H9 (cell line): Measurements from ENCODE around the gene STON2. TPM values are rescaled to one million over a fixed set of nuclear protein-coding genes. Genes with fewer than 3 reads are reported as not detected.

Experiments
- DNase-seq: peaks from one replicate; pipeline ENCODE4 v3.0.0-alpha.2; 2017
- H2AFZ ChIP-seq: one replicate; pipeline ENCODE4 v1.6.1; 2013; ENCODE audit warnings: mild to moderate bottlenecking, low read length, control low read depth, moderate library complexity
- H2AK5ac ChIP-seq: 2 replicates; pipeline ENCODE4 v1.6.1; 2013; ENCODE audit warnings: low read length, control low read depth, mixed read lengths; ENCODE audit not compliant: insufficient read length
- H2BK120ac ChIP-seq: one replicate; pipeline ENCODE4 v1.6.1; 2013; ENCODE audit warnings: low read depth, mild to moderate bottlenecking, low read length, control low read depth, inconsistent platforms; ENCODE audit not compliant: poor library complexity, severe bottlenecking
- H2BK12ac ChIP-seq: 2 replicates; pipeline ENCODE4 v1.6.1; 2013; ENCODE audit warnings: low read length, control low read depth, mixed read lengths, low read depth; ENCODE audit not compliant: insufficient read length
- H2BK15ac ChIP-seq: 2 replicates; pipeline ENCODE4 v1.6.1; 2013; ENCODE audit warnings: low read depth, low read length, control low read depth
- H2BK20ac ChIP-seq: one replicate; pipeline ENCODE4 v1.6.1; 2013; ENCODE audit warnings: low read depth, mild to moderate bottlenecking, low read length, control low read depth, inconsistent platforms; ENCODE audit not compliant: poor library complexity, severe bottlenecking
- H2BK5ac ChIP-seq: 2 replicates; pipeline ENCODE4 v1.6.1; 2013; ENCODE audit warnings: low read length, control low read depth, mixed read lengths; ENCODE audit not compliant: insufficient read length
- H3K14ac ChIP-seq: 2 replicates; pipeline ENCODE4 v1.6.1; 2013; ENCODE audit warnings: low read length, control low read depth; ENCODE audit not compliant: insufficient read depth
- H3K18ac ChIP-seq: 2 replicates; pipeline ENCODE4 v1.6.1; 2013; ENCODE audit warnings: low read depth, mild to moderate bottlenecking, mixed read lengths, low read length, control low read depth; ENCODE audit not compliant: insufficient read length
- H3K23ac ChIP-seq: 2 replicates; pipeline ENCODE4 v1.6.1; 2013; ENCODE audit warnings: low read length, control low read depth, mixed read lengths, low read depth; ENCODE audit not compliant: insufficient read length
- H3K23me2 ChIP-seq: 2 replicates; pipeline ENCODE4 v1.6.1; 2013; ENCODE audit warnings: low read depth, mild to moderate bottlenecking, mixed read lengths, low read length, control low read depth; ENCODE audit not compliant: insufficient read length, poor library complexity, severe bottlenecking
- H3K27ac ChIP-seq: 2 replicates; pipeline ENCODE4 v1.5.1; 2013; ENCODE audit warnings: low read length, control low read depth, mixed read lengths, low read depth; ENCODE audit not compliant: insufficient read length
- H3K27me3 ChIP-seq: 2 replicates; pipeline ENCODE4 v1.6.1; 2013; ENCODE audit warnings: low read length, control low read depth, inconsistent platforms; ENCODE audit not compliant: insufficient read depth
- H3K4ac ChIP-seq: 2 replicates; pipeline ENCODE4 v1.6.1; 2013; ENCODE audit warnings: low read depth, mild to moderate bottlenecking, control low read depth, inconsistent platforms, low read length, moderate library complexity
- H3K4me1 ChIP-seq: 2 replicates; pipeline ENCODE4 v1.6.1; 2013; ENCODE audit warnings: low read length, control low read depth, inconsistent platforms; ENCODE audit not compliant: insufficient read depth
- H3K4me2 ChIP-seq: 2 replicates; pipeline ENCODE4 v1.6.1; 2013; ENCODE audit warnings: low read length, control low read depth, mixed read lengths; ENCODE audit not compliant: insufficient read length, insufficient read depth
- H3K56ac ChIP-seq: 2 replicates; pipeline ENCODE4 v1.6.1; 2013; ENCODE audit warnings: low read depth, mild to moderate bottlenecking, mixed read lengths, low read length, control low read depth; ENCODE audit not compliant: insufficient read length
- H3K79me1 ChIP-seq: 2 replicates; pipeline ENCODE4 v1.6.1; 2013; ENCODE audit warnings: low read depth, mild to moderate bottlenecking, moderate library complexity, low read length, control low read depth, inconsistent platforms; ENCODE audit not compliant: insufficient read depth, poor library complexity, severe bottlenecking
- H3K79me2 ChIP-seq: 2 replicates; pipeline ENCODE4 v1.6.1; 2013; ENCODE audit warnings: low read length, control low read depth, inconsistent platforms; ENCODE audit not compliant: insufficient read depth
- H3K9ac ChIP-seq: 2 replicates; pipeline ENCODE4 v1.6.1; 2013; ENCODE audit warnings: low read length, control low read depth, mixed read lengths; ENCODE audit not compliant: insufficient read length; ENCODE audit errors: extremely low read depth
- H3K9me3 ChIP-seq: one replicate; pipeline ENCODE4 v1.6.1; 2013; ENCODE audit warnings: low read depth, low read length, inconsistent platforms; ENCODE audit not compliant: control insufficient read depth
- H3T11ph ChIP-seq: one replicate; pipeline ENCODE4 v1.6.1; 2013; ENCODE audit warnings: mild to moderate bottlenecking, low read length, control low read depth, inconsistent platforms
- H4K20me1 ChIP-seq: one replicate; pipeline ENCODE4 v1.6.1; 2013; ENCODE audit not compliant: control insufficient read depth, insufficient read length, insufficient read depth
- H4K5ac ChIP-seq: 2 replicates; pipeline ENCODE4 v1.6.1; 2013; ENCODE audit warnings: low read depth, mild to moderate bottlenecking, mixed read lengths, low read length, control low read depth; ENCODE audit not compliant: insufficient read length
- H4K8ac ChIP-seq: replicated peaks from 2 replicates; pipeline ENCODE4 v1.6.1; 2013; ENCODE audit warnings: low read length, control low read depth, mixed read lengths, low read depth; ENCODE audit not compliant: insufficient read length
- H4K91ac ChIP-seq: 2 replicates; pipeline ENCODE4 v1.6.1; 2013; ENCODE audit warnings: low read depth, mild to moderate bottlenecking, moderate library complexity, mixed read lengths, low read length, control low read depth; ENCODE audit not compliant: insufficient read length
- H3K27ac Mint-ChIP-seq, 3 experiments: 2 replicates in 2 of 3; 3 replicates in 1 of 3; pipeline ENCODE4 v1.8.0; 2020 to 2021; ENCODE audit warnings: mixed read lengths in 3 of 3, mild to moderate bottlenecking in 1 of 3, moderate library complexity in 1 of 3
- H3K27me3 Mint-ChIP-seq: 2 replicates; pipeline ENCODE4 v1.8.0; 2021; ENCODE audit warnings: low read depth, mild to moderate bottlenecking, moderate library complexity, mixed read lengths
- H3K36me3 Mint-ChIP-seq, 3 experiments: 2 replicates in 2 of 3; 3 replicates in 1 of 3; pipeline ENCODE4 v1.8.0; 2020 to 2021; ENCODE audit warnings: low read depth in 3 of 3, mixed read lengths in 3 of 3; ENCODE audit not compliant: insufficient read depth in 1 of 3
- H3K4me1 Mint-ChIP-seq, 2 experiments: 2 replicates each; pipeline ENCODE4 v1.8.0; 2020; ENCODE audit warnings: mixed read lengths in 2 of 2
- H3K4me3 Mint-ChIP-seq, 2 experiments: 2 replicates in 1 of 2; 3 replicates in 1 of 2; pipeline ENCODE4 v1.8.0; 2020 to 2021; ENCODE audit warnings: mild to moderate bottlenecking in 2 of 2, mixed read lengths in 2 of 2, moderate library complexity in 1 of 2
- H3K9me3 Mint-ChIP-seq, 2 experiments: 2 replicates in 1 of 2; 3 replicates in 1 of 2; pipeline ENCODE4 v1.8.0; 2020; ENCODE audit warnings: mild to moderate bottlenecking in 2 of 2, mixed read lengths in 2 of 2, moderate library complexity in 1 of 2
- CTCF ChIP-seq: fragments of 200-600 bp; sonication (generic); conservative IDR thresholded peaks from 3 replicates; pipeline ENCODE4 v1.8.0; 2021; ENCODE audit warnings: antibody characterized with exemption, mild to moderate bottlenecking
- WGBS: extraction: QIAGEN DNeasy Blood & Tissue Kit; methylation state at CpG from one replicate; pipeline ENCODE4 v1.1.7; 2013; ENCODE audit warnings: missing lambda C conversion rate, low lambda C conversion rate, mixed read lengths; ENCODE audit not compliant: insufficient read length; ENCODE audit errors: extremely low coverage; 5-methylcytosine and 5-hydroxymethylcytosine counted together
- total RNA-seq: library from RNA; stranded (reverse); gene quantifications from 2 replicates; pipeline ENCODE4 v1.2.1, GENCODE V29; 2021

The STON2 gene
- total RNA-seq, 1 experiment from 2014 or later = 62.9 TPM

- Histone ChIP-seq H3K27ac (no peak overlapping the region), H3K9me3 (no peaks in the 10 kb centered on the region), H3K23me2 (peaks cover 16% of the 10 kb centered on the region), H2BK20ac (no peak overlapping the region), H4K8ac (no peak overlapping the region), H2AK5ac (no peak overlapping the region), H2BK120ac (no peak overlapping the region), H3K79me2 (peaks cover 18% of the 10 kb centered on the region; the same call in 1 of the 2 replicates), H2BK15ac (no peak overlapping the region), H3K79me1 (no peaks in the 10 kb centered on the region), H3K27me3 (peaks cover 7% of the 10 kb centered on the region; the same call in 1 of the 2 replicates), H3T11ph (no peak overlapping the region), H3K4me2 (peak overlapping the region; percentile 95), H3K4me1 (peaks cover 14% of the 10 kb centered on the region; the same call in 1 of the 2 replicates), H3K14ac (no peak overlapping the region), H2AFZ (no peak overlapping the region), H3K9ac (no peak overlapping the region), H3K23ac (no peak overlapping the region), H3K4ac (no peak overlapping the region), H3K56ac (no peak overlapping the region), H4K5ac (no peak overlapping the region), H2BK5ac (no peak overlapping the region), H2BK12ac (no peak overlapping the region), H4K91ac (no peak overlapping the region), H3K18ac (no peak overlapping the region), H4K20me1 (no peaks in the 10 kb centered on the region)
- TF ChIP-seq CTCF = no peak
- H3K4me1 Mint-ChIP-seq = peaks cover 40 to 49% of the 10 kb centered on the region in 2 experiments
- peaks cover 32% of the 10 kb centered on the region for H3K27me3 Mint-ChIP-seq
- peak overlapping the region in 1 of 3 experiments; percentile 43; a peak in 1 of 7 replicates for H3K27ac Mint-ChIP-seq
- no peaks in the 10 kb centered on the region for H3K9me3 Mint-ChIP-seq
- peak overlapping the region; percentile 89 to 92 for H3K4me3 Mint-ChIP-seq
- WGBS = no CpG with 5 or more reads among the region's 4 CpGs
- DNase-seq = no peak
- peaks cover 0 to 4% (median 0%) of the 10 kb centered on the region in 3 experiments; a peak in 1 of 7 replicates for H3K36me3 Mint-ChIP-seq
Measured at GRCh38 chr14:81434230-81434629, 34.1 kb upstream of the STON2 start.
